HG02642 (cell line): ENCODE measurements around the gene CPSF4.
"Not testable (repeated sequence)": the region's sequence is repeated elsewhere in the genome, so short reads cannot be mapped to it uniquely, and the experiment has no call there.

Source experiments
- ATAC-seq: cut with Tn5 transposase; IDR thresholded peaks from one replicate; pipeline ENCODE4 v1.9.1; 2021; ENCODE audit warnings: mild to moderate bottlenecking; ENCODE audit not compliant: unreplicated experiment, poor library complexity

CPSF4 gene

DNA sequence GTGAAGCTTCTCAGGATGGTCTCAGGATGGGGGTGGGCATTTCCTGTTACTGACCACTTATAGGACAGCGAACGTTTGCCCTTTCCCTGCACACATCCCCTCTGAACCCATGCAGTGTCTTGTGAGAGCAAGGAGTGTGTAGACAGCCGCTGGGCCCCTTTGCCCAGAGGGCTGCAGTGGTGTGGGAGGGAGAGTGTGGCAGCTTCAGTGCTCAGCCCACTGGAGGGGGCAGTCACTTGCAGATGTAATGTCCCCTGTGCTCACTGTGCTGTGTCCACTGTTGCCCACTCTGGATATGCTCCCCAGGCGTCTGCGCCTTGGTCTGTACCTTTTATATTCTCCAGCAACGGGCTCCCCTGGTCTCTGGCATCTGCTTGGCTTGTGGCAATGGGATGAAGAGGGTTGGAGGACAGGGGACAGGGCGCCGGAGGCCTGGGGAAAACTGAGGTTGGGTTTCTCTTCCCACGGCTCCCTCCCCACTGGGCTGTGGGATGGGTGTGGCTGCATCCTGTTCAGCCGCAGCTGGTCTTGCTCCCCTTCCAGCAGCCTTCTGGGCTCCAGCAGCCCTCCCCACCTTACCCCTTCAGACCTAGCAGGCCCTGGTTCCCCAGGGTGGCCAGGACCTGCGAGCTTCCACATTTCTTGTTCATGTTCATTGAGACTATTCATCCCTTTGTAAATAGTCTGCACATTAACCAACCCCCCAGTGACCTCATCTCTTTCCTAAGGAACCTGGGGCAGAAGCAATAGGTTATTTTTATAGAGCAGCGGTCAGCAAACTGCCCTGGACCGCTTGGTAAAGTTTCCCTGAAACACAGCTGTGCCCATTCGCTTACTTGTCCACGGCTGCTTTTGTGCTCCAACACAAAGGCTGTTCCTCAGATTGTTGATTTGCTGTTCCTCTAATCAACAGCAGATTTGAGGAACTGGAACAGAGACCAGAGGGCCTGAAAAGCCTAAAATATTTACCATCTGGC is 40.0 kb downstream of the CPSF4 start:
- ATAC-seq: no peak

DNA sequence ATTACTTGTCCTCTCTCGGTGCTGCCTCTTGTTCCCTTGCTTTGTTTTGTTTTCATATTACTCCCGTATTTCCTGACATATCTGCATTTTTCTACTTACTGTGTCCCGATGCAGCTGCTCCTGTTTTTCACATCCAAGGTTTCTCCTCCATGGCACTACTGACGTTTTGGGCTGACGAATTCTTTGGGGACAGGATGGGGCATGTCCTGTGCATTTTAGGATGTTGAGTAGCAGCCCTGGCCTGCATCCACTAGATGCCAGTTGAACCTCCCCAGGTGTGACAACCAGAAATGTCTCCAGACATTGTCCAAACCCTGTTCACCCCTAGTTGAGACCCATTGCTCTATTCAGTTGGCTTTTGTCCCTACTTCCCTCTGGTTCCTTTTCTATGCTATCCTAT is 46.4 kb downstream of the CPSF4 start:
- no peak for ATAC-seq

DNA sequence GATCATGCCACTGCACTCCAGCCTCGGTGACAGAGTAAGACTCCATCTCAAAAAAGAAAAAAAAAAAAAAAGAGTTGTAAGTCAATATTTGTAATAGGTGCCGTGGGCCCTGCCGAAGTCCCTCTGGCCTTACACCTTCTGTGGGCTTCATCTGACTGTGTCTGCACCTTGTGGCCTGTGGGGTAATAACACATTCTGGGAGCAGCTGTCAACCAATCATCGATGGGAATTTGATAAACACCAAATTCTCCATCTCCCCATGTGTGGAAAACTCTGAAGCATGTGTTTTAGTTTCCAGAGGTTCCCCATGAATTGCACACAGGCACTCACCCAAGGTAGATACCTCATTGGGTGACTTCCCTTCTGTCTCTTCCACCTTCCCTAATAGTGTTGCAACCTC is 50.5 kb downstream of the CPSF4 start:
- ATAC-seq: no peak

GRCh38 chr7:99490878-99491277 is 52.1 kb downstream of the CPSF4 start:
- ATAC-seq: no peak

DNA sequence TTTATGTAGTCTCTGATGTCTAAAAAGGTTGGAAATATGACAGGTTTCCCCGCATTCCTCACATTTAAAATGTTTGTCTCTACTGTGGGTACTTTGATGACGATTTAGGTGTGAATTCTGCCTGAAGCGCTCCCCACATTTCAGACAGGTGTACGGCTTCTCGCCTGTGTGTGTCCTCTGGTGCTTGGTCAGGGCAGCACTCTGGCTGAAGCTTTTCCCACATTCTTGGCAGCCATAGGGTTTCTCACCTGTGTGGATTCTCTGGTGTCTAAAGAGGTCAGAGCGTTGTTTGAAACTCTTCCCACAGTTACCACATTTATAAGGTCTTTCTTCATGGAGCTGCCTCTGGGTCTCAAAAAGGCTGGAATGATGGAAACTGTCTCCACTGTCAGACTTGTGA is 55.1 kb downstream of the CPSF4 start:
- ATAC-seq: no peak

GRCh38 chr7:99497766-99498545 is 59.2 kb downstream of the CPSF4 start:
- ATAC-seq: no peak

GRCh38 chr7:99498546-99498944 is 59.8 kb downstream of the CPSF4 start:
- no peak for ATAC-seq

DNA sequence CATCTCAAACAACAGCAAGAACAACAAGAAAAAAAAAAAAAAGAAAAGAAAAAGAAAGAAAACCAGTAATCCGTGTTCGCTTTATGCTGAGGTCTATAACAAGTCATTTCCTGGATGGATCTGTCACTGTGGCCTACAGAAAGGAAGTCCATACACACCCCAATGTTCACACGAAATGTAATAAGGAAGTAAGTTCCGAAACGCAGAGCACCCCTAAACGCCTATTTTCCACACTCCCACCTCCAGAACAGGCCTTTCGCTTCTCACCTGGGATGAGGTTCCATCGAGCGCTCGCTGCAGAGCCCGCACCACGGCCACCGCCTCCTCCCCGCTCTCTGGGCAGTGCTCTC is 60.6 kb downstream of the CPSF4 start:
- peak; percentile 13 for ATAC-seq

DNA sequence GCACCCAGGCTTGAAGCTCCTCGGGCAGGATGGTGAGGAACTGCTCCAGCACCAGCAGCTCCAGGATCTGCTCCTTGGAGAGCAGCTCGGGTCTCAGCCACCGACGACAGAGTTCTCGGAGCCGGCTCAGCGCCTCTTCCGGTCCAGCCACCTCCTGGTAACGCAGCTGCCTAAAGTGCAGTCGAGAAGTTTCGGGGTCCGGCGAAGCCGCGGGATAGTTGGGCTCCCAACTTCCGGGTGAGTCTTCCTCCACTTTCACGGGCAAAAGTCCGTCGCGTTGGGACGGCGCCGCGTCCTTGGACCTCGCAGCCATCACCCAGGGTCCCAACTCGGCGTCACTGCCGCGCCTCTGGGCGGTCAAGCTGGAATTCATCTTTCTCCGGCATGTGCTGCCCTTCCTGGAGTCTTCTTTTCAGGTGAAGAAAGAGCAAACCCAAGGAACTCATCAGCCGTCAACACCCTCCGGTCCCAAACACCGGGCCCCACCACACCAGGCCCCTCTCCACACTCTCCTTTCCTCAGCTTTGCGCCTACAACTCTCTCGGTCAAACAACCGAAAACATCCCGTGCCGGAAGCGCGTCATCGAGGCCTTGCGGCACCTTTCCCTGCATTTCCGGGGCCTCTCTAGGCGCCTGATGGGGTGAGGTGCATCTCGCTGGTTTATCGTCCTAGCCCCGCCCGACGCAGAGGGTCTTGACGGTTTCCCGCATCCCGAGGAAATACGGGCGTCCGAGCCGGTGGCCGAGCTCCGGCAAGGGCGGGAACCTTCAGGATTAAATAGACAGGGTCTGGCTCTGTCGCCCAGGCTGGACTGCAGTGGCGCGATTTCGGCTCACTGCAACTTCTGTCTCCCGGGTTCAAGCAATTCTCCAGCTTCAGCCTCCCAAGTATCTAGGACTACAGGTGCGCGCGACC is 61.2 kb downstream of the CPSF4 start, which contains the start of gene ZNF394:
Gene ZNF394 (minus strand): TSS at position 561 of the 916 bp plus-strand sequence. CDS start 188 bp downstream, at position 373.
- ATAC-seq: peak; percentile 49

DNA sequence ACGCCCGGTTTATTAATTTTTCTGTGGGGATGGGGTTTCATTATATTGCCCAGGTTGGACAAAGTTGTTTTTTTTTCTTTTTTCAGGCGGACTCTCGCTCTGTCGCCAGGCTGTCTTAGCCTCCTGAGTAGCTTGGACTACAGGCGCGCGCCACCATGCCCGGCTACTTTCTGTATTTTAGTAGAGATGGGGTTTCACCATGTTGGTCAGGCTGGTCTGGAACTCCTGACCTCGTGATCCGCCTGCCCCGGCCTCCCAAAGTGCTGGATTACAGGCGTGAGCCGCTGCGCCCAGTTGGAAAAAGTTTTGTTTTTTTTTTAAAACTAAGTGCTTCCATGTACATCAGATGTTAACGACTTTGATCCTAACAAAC is 61.9 kb downstream of the CPSF4 start:
- no peak for ATAC-seq

DNA sequence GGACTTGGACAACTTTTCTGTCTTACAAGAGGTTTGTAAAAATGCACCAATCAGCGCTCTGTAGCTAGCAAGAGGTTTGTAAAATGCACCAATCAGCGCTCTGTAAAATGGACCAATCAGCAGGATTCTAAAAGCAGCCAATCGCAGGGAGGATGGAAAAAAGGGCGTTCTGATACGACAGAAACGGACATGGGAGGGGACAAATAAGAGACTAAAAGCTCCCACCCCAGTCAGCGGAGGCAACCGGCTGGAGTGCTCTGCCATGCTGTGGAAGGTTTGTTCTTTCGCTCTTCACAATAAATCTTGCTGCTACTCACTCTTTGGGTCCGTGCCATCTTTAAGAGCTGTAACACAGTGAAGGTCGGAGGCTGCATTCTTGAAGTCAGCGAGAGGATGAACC is 62.5 kb downstream of the CPSF4 start:
- not testable (repeated sequence) for ATAC-seq

- ATAC-seq: no peak
These were observed 65.5 kb downstream of the CPSF4 start for GRCh38 chr7:99504281-99504602.

DNA sequence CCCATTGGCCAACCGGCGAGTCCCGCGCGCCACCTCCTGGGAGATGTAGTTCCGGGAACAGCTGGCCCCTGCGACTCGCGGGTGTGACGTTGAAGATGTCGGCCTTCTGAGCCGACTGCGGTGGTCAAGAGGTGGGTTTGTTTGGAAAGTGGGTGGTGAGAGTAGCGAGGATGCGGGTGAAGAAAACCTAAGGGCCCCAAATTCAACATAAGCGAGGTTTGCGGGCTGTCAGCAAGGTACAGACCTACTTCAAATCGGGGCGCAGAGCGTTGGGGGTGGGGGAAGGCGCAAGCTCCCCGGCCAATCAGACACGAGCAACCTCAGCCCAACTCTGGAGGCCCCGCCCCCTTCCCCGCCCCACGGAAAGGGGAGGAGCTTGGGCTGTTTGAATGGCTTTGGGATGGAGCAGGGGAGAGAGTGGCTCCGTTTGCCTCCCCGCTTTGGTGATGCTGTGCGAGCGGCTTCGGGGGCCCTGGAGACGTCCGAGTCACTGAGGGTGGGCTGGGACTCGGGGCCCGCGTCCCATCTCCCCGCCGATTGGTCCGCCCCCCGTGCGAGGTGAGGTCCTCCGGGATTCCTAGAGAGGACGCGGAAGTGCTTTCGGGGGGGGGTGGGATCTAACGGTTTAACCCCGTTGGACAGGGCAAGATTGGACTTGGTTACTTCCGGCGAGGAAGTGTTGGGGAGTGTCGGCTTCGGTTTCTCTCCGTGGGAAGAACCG is 66.0 kb downstream of the CPSF4 start, which contains the start of gene ZKSCAN5:
Gene ZKSCAN5 (plus strand): TSS at position 60 of the 721 bp plus-strand sequence. CDS start 1,383 bp downstream, outside the sequence.
- ATAC-seq: peak; percentile 82

DNA sequence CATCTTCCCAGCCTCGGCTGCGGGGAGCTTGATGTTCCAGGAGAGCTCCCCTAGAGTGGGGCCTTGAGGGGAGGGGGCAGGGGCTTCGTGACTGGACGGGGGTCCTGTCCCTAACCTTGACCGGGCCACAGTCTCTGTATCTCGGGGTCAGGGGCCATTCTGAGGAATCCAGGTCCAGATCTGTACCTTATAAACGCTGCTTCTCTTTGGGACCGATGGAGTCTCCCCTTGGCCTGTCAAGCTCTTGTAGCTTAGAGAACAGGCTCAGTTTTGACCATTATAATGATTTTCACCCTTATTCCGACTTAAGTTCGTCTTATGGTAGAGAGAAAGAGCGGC is 66.5 kb downstream of the CPSF4 start:
- no peak for ATAC-seq
